ENCODE results near the gene GRIK2.
"Not testable (repeated sequence)": the region's sequence is repeated elsewhere in the genome, so short reads cannot be mapped to it uniquely, and the experiment has no call there.

Gene GRIK2

DNA sequence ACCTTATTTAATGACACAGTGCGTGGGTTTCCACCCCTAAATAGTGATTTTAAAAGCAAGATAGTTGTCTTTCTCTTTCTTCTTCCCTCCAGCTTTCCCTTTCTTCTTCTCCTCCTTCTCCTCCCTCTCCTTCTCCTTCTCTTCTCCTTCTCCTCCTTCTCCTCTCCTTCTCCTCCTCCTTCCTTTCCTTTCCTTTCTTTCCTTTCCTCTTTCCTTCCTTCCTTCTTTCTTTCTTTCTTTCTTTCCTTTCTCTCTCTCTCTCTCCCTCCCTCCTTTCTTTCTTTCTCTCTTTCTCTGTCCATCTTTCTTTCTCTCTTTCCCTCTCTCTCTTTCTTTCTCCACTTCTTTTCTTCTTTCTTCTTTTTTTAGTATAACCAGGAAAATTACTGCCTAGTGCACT is 670.6 kb downstream of the GRIK2 start:
- DNase-seq: no peak

DNA sequence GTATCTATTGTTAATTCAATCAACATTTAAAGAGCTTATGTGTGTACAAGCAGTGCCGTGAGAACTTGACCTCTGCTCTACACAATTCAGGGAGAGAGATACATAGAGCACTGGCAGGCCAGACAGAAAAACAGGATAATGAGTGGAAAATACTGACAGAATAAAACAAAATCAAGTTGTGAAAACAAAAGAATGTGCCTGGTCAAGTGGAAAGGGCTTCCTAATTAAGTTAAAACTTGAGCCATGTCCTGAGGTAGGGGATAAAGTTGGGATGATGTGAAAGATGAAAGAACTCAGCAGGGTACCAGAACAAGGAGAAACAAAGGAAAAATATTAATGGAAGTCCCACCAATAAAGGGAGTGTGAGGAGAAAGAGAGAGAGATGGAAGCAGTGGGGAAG is 672.8 kb downstream of the GRIK2 start:
- DNase-seq: no peak

DNA sequence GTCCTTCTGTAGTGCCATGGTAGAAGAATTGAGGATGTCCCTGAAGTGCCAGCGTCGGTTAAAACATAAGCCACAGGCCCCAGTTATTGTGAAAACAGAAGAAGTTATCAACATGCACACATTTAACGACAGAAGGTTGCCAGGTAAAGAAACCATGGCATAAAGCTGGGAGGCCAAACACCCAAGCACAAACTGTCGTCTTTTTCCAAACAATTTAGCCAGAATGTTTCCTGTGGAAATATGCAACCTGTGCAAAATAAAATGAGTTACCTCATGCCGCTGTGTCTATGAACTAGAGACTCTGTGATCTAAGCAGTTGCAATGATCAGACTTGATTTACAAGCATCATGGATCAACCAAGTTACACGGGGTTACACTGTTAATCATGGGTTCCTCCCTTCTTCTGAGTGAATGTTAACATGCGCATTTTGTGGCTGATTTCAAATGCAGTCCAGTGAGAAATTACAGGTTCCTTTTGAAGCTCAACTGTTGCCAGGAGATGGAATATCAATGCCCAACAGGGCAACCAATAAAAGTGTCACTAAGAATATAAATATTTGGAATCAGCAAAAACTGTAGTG is 674.9 kb downstream of the GRIK2 start:
- no peak for DNase-seq

DNA sequence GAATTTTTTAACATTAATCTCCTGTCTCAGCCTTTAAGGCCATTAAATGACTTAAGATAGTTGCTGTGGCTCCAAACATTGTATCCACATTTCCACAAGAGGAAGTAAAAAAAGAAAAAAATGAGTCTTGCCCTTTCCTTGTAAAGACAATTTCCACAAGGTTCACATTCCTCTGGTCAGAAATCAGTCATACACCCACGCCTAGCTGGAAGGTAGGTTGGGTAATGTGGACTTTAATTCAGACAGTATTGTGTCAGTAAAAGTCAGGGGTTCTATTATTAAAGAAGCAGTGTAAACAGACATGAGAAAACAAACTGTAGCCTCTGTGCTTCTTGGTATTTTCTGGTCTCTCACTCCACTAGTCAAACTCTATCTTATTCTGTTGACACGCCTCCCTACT is 682.0 kb downstream of the GRIK2 start:
- DNase-seq: no peak

DNA sequence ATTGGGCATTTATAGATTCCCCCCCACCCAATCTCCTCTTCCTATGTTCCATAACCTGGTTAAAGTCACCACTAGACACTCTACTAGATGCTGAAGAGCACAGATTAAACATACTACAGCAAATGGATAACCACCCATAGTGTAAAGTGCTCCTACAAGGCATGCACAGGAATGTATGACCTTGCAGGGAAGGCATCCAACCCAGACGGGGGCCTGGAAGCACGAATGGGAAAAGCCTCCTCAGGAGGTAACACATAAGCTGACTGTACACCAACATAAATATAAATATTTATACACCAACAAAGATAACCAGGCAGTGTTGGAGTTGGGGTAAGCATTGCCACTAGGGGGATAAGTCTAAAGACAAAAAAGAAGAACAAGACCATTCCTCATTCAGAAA is 691.7 kb downstream of the GRIK2 start:
- DNase-seq: no peak

DNA sequence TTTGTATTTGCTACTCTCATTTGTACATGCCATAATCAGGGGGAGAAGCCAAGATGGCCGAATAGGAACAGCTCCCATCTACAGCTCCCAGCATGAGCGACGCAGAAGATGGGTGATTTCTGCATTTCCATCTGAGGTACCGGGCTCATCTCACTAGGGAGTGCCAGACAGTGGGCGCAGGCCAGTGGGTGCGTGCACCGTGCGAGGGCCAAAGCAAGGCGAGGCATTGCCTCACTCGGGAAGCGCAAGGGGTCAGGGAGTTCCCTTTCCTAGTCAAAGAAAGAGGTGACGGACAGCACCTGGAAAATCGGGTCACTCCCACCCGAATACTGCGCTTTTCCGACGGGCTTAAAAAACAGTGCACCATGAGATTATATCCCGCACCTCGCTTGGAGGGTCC is 694.7 kb downstream of the GRIK2 start:
- not testable (repeated sequence) for DNase-seq

DNA sequence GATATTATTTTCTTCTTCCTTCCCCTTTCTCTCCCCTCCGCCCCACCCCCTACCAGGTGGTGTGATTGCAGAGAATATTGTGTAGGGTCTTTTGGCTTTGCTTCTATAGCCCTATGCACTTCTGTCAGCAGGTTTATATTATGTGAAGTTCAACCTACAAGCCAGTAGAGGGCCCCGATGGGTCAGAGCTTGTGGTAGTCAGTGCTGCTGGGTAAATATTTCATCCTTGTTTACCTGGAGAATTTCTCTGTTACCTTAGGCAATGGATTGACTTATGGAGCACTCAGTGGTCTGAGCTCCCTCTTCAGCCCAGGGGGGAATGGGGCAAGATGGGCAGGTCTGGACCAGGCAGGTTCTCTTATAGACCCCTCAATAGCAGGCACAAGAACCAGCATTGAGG is 720.9 kb downstream of the GRIK2 start:
- DNase-seq: no peak

DNA sequence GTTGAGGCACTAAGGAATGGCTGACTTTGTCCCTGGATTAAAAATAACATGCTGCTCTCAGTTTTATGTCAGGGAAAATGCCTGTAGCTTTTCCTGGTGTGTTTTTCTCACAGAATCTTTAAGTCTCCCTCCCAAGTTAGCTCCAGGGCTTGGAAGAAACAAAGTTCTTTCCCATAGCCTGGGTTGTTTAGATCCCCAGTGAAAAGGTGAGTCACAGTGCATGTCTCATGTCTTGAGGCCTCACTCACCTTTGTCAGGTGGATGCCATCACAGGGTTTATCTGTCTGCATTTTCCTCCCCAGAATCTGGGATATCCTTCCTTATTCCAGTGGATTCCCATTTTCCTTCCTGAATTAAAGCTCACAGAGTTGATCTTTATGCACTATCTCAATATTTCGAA is 722.4 kb downstream of the GRIK2 start:
- no peak for DNase-seq

DNA sequence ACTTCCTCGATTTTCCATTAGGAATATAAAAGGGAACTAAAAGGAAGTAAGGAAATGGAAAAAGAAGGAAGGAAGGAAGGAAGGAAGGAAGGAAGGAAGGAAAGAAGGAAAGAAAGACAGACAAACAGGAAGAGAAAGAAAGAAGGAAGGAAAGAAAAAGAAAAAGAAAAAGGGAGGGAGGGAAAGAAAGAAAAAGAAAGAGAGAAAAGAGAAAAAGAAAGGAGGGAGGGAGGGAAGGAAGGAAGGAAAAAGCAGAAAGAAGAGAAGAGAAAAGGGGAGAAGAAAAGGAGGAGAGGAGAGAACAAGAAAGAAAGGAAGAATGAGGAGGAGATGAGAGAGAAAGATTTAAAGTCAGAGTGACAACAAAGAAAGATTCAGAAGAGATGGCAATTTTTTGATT is 724.5 kb downstream of the GRIK2 start:
- no peak for DNase-seq

Measured in CD4-positive, alpha-beta T cell treated with Interleukin-21 for 1 hour (primary cell).